K562 (cell line): ENCODE data around the gene TMEM107.

Experiments used
- CBX8 ChIP-seq: fragments of 200-600 bp; sonication (generic); IDR thresholded peaks from 2 replicates; pipeline ENCODE4 v1.6.1; 2012; ENCODE audit warnings: borderline replicate concordance, mixed run types, low read depth, mild to moderate bottlenecking, moderate library complexity, mixed read lengths, low read length, control low read depth, inconsistent platforms; ENCODE audit not compliant: poor library complexity, severe bottlenecking; ENCODE audit errors: extremely low read depth
- EP300 ChIP-seq: IDR thresholded peaks from 2 replicates; pipeline ENCODE4 v1.6.1; 2012; ENCODE audit warnings: low read length, improper control_type of control experiment
- MAZ ChIP-seq, 2 experiments: fragments of 450-650 bp in 1 of 2; sonication (generic) in 1 of 2; formaldehyde crosslinking; IDR thresholded peaks in 1 of 2; conservative IDR thresholded peaks in 1 of 2; 2 replicates each; pipeline versions ENCODE4 v1.4.0 to v1.5.0; 2020; ENCODE audit warnings: mild to moderate bottlenecking in 1 of 2, missing genetic modification reagents in 1 of 2
- MEF2D ChIP-seq: conservative IDR thresholded peaks from 2 replicates; pipeline ENCODE4 v1.6.1; 2016; ENCODE audit warnings: low read depth, missing genetic modification characterization, missing compliant biosample characterization
- SMARCE1 ChIP-seq: fragments of 450-650 bp; IDR thresholded peaks from 2 replicates; pipeline ENCODE4 v1.7.1; 2016; ENCODE audit warnings: mild to moderate bottlenecking
- ZZZ3 ChIP-seq: fragments of 450-650 bp; IDR thresholded peaks from 2 replicates; pipeline ENCODE4 v1.6.1; 2016; ENCODE audit warnings: antibody characterized with exemption, mild to moderate bottlenecking, moderate library complexity

GRCh38 chr17:8159459-8160223 lies 16.5 kb downstream of the TMEM107 start:
- TF ChIP-seq MEF2D (tag) (no peak), EP300 (no peak), MAZ (CRISPR knock-in tag; conservative IDR thresholded peaks at IDR 0.05 in 1 of 2, IDR thresholded peaks at IDR 0.05 in 1 of 2) (no peak), SMARCE1 (no peak), ZZZ3 (no peak), CBX8 (no peak)
